Measurements from ENCODE around the gene PTH.

PTH gene

DNA sequence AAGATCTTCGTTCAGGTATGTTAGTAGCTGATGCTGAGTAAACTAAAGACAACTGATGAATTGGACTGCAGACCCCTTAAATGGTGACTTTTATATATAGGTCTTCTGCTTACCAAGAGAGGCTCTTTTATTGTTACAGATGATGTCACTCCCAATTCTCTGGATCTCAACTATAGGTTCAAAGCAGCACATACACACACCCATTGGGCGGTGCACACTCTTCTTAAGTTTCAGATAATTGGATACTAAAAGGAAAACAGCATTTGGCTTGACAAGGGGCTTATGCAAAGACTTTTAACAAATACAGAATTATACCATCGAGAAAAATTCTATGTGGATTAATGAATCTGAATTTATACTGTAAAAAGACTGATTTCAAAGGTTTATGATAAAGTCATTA lies at the start of gene PTH:
Gene PTH, minus strand, starts transcription at position 69 of the 400 bp plus-strand sequence. CDS start 3,142 bp downstream, outside the sequence.
- DNase-seq (ENCODE audit: low read depth): no peak

GRCh38 chr11:13538044-13538443 lies 42.2 kb upstream of the PTH start:
- no peak for DNase-seq (ENCODE audit: low read depth)

DNA sequence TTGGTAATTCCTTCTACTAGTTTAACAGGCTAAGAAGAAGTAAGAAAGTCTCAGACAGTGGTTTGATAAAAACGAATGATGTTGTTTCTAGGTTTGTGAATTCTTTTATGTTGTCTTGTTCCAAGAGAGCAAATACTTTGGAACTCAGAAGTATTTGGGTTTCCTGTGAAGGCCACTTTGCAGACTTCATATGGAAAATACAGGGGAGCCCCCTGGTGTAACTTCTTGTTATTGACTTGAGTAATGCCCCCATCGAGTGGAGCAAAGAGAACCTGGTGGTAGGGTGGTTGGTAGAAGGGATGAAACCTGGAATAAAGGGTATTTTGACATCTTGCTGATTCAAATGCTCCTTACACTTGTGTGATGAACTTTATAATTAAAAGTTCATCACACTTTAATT lies 40.0 kb upstream of the PTH start:
- no peak for DNase-seq (ENCODE audit: low read depth)

GRCh38 chr11:13534358-13534757 lies 38.6 kb upstream of the PTH start:
- no peak for DNase-seq (ENCODE audit: low read depth)

DNA sequence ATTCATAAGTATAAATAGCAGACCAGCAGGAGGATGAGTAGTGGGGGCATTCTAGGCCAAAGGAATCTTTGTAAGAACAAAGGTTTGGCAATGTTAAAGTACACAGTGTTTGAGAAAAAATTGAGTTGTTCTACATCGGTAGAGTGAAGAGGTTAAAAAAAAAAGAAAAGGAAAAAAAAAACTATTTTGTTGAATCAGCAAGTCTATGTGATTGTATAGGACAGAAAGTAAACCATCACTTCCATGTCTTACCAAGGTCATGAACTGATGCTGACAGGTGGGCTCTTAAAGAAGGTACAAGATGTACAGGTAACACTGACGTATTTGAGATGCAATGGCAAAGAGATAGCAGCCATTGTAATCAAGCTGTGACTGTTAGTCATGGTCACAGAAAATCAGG lies 29.5 kb upstream of the PTH start:
- DNase-seq (ENCODE audit: low read depth): no peak

DNA sequence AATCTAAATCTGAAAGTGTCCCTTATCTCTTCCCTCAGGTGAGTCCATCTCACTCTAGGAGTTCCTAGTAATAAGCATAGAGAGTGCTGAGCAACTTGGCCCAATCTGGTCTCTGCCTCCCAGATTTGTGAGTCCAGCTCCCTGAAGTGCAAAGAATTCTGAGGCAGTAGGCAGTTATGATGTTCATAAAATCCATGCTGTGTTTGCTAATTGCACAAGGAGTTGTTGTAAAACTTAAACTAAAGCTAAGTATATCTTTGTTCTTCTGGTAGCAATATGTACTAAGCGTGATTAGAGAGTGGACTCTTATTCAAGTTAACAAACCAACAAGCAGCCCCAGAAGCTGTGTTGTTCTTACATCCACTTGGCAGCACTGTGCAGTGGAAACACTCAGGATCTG lies 7.6 kb upstream of the PTH start:
- DNase-seq (ENCODE audit: low read depth): no peak

GRCh38 chr11:13502492-13502891 lies 6.7 kb upstream of the PTH start:
- no peak for DNase-seq (ENCODE audit: low read depth)

GRCh38 chr11:13494051-13494450 lies 1.7 kb downstream of the PTH start:
- no peak for DNase-seq (ENCODE audit: low read depth)

DNA sequence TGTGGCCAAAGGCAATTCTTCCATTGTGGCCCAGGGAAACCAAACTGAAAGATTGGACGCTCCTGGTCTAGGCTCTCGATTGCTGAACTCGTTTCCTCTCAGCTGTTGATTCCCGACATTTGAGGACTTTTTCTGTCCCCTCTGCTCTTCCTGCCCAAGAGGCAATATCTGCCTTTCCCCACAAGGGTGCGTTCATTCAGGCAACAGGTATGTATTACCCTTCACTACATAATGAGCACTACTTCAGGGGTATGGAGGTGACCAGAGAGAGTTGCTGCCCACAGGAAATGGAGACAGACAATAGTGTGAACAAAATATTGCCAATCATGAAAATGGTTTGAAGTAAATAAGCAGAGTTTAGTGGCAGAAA lies 8.2 kb downstream of the PTH start:
- DNase-seq (ENCODE audit: low read depth): no peak

GRCh38 chr11:13486926-13487660 lies 8.7 kb downstream of the PTH start:
- no peak for DNase-seq (ENCODE audit: low read depth)

DNA sequence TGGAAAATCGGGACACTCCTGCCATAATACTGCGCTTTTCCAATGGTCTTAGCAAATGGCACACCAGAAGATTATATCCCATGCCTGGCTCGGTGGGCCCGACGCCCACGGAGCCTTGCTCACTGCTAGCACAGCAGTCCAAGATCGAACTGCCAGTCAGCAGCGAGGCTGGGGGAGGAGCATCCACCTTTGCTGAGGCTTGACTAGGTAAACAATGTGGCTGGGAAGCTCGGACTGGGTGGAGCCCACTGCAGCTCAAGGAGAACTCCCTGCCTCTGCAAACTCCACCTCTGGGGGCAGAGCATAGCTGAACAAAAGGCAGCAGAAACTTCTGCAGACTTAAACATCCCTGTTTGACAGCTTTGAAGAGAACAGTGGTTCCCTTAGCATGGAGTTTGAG lies 15.6 kb downstream of the PTH start:
- DNase-seq (ENCODE audit: low read depth): no peak

DNA sequence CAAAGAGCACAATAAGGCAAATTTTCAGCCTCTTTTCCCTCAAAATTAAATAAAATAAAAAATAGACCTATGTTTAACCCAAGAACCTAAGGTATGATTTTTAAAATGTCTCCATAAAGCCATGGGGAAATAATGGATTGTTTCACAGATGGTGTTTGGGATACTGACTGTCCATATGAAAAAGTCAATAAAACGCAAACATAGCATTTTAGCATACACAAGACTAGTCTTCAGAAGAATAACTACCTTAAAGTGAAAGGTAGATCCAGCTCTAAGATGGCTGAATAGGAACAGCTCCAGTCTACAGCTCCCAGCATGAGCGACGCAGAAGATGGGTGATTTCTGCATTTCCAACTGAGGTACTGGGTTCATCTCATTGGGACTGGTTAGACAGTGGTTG lies 16.1 kb downstream of the PTH start:
- no peak for DNase-seq (ENCODE audit: low read depth)

GRCh38 chr11:13475091-13475490 lies 20.7 kb downstream of the PTH start:
- no peak for DNase-seq (ENCODE audit: low read depth)

- DNase-seq (ENCODE audit: low read depth): no peak
Observed at GRCh38 chr11:13473013-13473722, 22.6 kb downstream of the PTH start.

DNA sequence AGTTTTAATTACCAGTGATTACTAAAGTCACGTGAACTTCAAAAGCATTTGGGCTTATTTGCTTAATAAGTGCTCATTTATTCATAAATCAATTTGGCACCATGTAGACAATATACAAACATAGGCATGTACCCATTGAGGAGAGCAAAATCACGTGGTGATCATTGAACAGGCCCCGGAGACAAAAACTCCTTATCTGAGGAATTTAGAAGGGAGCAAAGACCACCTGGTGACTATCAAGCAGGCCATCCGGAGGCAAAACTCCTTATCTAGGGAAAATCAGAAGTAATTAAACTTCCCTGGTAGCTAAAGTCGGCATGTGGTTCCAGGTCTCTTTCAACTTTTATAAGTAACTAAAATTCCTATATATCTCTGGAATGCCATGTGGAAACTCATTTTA lies 27.0 kb downstream of the PTH start:
- no peak for DNase-seq (ENCODE audit: low read depth)

- peak; percentile 5 for DNase-seq (ENCODE audit: low read depth)
Observed at GRCh38 chr11:13465909-13466371, 29.9 kb downstream of the PTH start.

DNA sequence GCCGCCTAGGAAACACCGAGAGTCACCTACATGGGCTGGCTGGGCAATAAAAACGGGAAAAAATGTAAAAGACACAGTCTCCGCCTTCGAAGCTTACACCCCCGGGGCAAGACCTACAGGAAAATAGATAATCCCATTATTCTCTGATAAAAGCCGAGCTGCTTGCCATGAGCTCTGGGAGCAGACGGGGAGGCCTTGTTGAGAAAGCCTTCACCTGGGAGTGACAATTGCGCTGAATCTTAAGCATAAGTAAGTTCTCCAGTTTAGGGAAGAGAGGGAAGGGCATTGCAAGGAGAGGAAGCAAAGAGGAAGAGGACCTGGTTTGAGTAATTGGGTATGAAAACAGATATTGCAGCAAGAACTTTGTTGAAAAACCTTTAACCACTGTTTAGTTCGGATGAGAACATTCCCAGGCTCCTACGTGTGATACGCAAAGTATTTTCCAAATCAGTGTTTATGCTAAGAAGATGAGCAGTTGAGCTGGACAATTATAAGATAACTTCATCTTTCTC lies 32.0 kb downstream of the PTH start:
- no peak for DNase-seq (ENCODE audit: low read depth)

- peak; percentile 90 for DNase-seq (ENCODE audit: low read depth)
Observed at GRCh38 chr11:13462901-13463778, 32.7 kb downstream of the PTH start, which contains the start of gene BTBD10. BTBD10 (minus strand) TSS chr11:13463222; CDS start chr11:13445124, 18,098 bp downstream.

- DNase-seq (ENCODE audit: low read depth): peak; percentile 15
Observed at GRCh38 chr11:13462311-13462900, 33.4 kb downstream of the PTH start.

DNA sequence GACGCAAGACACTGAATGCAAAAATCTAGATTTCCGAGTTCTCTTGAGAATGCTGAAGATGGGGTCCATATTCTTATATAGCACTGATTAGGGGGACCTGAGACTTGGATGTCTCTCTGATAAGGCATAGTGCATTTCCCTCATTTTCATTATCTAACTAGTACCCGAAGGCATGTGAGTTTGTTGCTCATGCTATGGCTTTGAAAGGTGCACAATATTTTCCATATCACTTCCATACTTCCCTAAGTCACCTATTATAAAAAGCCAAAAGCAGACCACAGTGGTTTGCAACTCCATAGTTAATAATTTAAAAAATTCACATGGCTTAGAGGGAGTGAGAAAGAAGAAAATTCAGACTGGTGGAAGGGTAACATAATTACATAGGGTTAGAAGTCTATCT lies 34.5 kb downstream of the PTH start:
- DNase-seq (ENCODE audit: low read depth): no peak

DNA sequence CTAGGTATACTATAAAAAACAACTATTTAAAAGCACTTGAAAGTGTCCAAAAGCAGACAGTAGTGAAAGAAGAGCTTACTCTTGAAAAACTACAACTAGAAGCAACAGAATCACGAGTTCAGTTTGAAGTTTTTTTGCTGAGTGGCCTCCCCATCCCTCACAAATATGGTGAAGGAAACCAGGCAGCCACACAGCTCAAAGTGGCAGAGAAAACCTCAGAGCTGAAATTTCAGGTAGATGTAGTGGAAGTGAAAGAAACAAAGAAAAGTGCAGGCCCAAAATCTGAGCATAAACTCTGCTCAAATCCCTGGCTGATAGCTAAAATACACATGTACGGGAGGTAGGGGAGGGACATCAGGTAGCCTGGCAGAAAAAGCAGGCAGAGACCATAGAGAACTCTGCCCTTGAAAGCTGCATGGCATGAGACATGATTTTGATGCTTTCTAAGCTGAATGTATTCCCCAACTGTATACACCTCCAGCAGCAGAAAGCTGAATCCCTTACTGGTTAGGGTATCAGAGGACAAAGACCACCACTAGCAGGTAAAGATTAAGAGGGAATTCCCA lies 44.9 kb downstream of the PTH start:
- DNase-seq (ENCODE audit: low read depth): no peak

DNA sequence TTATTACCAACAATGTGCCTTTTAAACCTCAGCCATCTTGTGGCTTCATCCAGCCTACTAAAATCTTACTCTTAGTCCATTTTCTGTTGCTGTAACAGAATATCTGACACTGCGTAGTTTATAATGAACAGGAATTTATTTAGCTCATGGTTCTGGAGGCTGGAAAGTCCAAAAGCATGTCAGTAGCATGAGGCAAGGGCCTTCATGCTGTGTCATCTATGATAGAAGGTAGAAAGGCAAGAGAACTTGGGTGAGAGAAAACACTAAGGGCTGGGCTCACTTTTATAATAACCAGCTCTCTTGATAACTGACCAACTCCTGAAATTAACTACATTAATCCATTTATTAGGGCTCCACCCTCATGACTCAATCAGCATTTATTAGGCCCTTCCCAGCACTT lies 46.3 kb downstream of the PTH start:
- DNase-seq (ENCODE audit: low read depth): no peak

All from GM04504 (cell line).